Measurements from ENCODE around the gene CFAP61. TPM values are rescaled to one million over a fixed set of nuclear protein-coding genes. Genes with fewer than 3 reads are reported as not detected.

CFAP61 gene
- total RNA-seq: 0.39 TPM in 1 of 2 replicates, not detected in the other

DNA sequence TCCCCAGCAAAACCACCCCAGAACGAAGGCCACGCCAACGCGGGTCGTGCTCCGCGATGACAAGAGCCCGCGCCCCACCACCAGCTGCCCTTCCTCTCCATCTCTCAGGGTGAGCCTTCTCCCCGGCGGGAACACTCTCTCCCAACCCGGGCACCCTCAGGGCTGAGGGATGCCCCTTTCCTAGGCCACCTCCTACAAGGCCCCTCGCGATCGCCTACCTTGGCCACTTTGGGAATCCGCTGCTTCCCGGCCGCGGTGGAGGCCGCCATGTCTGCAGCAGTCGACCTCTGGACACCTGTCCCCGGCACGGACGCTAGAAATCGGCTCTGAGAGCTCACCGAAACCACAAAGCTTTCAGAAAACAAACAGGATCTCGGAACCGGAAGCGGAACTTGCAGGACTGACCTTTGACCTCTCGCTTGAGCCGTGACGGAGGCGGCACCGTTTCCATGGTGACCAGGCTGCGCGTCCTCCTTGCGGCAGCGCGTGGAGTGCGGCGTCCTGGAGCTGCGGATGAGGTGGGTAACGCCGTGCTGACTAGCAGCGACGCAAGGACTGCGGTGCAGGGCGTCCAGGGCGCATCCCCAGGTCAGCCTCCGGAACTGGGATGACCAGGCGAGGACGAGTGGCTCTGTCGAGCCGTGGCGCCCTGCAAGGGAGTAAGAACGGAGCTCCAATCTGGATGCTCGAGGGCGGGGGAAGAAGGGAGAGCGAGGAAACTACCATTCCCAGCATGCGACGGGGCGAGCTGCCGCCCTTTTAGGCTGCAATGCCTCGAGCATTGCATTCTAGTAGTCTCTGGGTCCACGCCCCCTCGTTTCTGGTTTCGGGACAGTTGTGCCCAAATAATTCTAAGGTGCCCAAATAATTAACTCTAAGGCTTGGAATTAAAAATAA, at the start of gene CFAP61, which contains the start of gene CRNKL1:
CFAP61 (plus strand) TSS at position 459 of the 897 bp plus-strand sequence. CDS start 4,122 bp downstream, outside the sequence.
CRNKL1 (minus strand) TSS at position 393 of the 897 bp plus-strand sequence; CDS start at position 269, 124 bp downstream.

GRCh38 chr20:20017001-20017843, 35.1 kb upstream of the CFAP61 start, which contains the start of gene NAA20:
Gene NAA20 (plus strand): TSS chr20:20017362. CDS start chr20:20017397, 35 bp downstream.

GRCh38 chr20:20367575-20368417, 315.5 kb downstream of the CFAP61 start, which contains the start of gene INSM1:
Gene INSM1 (plus strand): TSS chr20:20368104. CDS start chr20:20368268, 164 bp downstream.

Small RNA genes within 50 kb of the gene (small RNA-seq; reads per million reads assigned to genes)
- gene RN7SL690P: not detected

Other genes with a start within 250 kb of the CFAP61 start
- 40.5 and 57.7 TPM in 2 replicates for gene NAA20, start 35.2 kb upstream of the CFAP61 start, total RNA-seq
- 19.5 and 27.0 TPM in 2 replicates for gene CRNKL1, start 66 bp upstream of the CFAP61 start, total RNA-seq

All from subcutaneous preadipocyte (primary cell).